Activated CD4-positive, alpha-beta T cell treated with anti-CD3 and anti-CD28 coated beads, Interleukin-10, Interleukin-2, amounts not matched to agents 100 ng/mL and 50 ng/mL, durations not matched to agents 16 hours and 8 hours (primary cell): ENCODE results near the gene ETDC.

Experiments
- DNase-seq: peaks from one replicate; pipeline ENCODE4 v3.0.0-alpha.2; 2020

ETDC gene

GRCh38 chrX:135347381-135348016, 38.2 kb downstream of the ETDC start:
- no peak for DNase-seq

GRCh38 chrX:135354288-135354687, 45.0 kb downstream of the ETDC start:
- DNase-seq = no peak
